Uterus (tissue), 2 donors: Measurements from ENCODE around the gene MAMDC2.

ENCODE experiments used
- POLR2A ChIP-seq, 2 donors: fragments of 450-650 bp; IDR thresholded peaks; one replicate each; pipeline ENCODE4 v1.6.1; 2016; ENCODE audit warnings: antibody characterized with exemption in 2 of 2, mild to moderate bottlenecking in 1 of 2, moderate library complexity in 1 of 2
- TF ChIP-seq, protein P1 (sequence below), 4 experiments: fragments of 200-600 bp in 2 of 4; fragments of 450-650 bp in 2 of 4; sonication (generic) in 2 of 4; IDR thresholded peaks; one replicate each; pipeline ENCODE4 v1.5.1; 2016 to 2019; ENCODE audit warnings: antibody characterized with exemption in 4 of 4, mild to moderate bottlenecking in 2 of 4, moderate library complexity in 1 of 4

DNA sequence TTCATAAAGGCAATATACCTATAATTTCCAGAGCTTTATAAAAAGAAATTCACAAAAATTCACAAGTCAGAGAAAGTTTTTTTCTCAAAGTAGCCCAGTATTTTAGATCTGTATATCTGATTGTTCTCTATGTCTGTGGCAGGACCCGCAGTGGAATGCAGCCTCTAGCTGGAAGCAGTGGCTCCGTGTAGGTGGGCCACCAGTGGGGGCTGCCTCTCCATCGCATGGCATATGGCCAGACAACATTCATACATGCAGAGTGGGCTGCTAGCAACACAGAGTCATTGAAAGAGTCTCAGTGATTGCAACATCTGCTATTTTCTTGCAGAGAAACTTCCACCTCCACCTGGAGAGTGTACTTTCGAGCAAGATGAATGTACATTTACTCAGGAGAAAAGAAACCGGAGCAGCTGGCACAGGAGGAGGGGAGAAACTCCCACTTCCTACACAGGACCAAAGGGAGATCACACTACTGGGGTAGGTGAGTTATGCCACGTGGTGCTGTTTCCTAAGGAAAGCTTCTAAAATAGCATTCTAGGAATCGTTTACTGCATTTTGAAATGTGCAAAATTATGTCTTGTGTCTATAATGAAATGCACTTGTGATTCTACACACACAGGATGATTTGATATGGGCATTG is 126.6 kb downstream of the MAMDC2 start:
- TF ChIP-seq, protein P1, sequence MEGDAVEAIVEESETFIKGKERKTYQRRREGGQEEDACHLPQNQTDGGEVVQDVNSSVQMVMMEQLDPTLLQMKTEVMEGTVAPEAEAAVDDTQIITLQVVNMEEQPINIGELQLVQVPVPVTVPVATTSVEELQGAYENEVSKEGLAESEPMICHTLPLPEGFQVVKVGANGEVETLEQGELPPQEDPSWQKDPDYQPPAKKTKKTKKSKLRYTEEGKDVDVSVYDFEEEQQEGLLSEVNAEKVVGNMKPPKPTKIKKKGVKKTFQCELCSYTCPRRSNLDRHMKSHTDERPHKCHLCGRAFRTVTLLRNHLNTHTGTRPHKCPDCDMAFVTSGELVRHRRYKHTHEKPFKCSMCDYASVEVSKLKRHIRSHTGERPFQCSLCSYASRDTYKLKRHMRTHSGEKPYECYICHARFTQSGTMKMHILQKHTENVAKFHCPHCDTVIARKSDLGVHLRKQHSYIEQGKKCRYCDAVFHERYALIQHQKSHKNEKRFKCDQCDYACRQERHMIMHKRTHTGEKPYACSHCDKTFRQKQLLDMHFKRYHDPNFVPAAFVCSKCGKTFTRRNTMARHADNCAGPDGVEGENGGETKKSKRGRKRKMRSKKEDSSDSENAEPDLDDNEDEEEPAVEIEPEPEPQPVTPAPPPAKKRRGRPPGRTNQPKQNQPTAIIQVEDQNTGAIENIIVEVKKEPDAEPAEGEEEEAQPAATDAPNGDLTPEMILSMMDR (IDR thresholded peaks at IDR 0.05): no peak
- TF ChIP-seq POLR2A (IDR thresholded peaks at IDR 0.05): no peak
